Ascending aorta (tissue), 2 donors: ENCODE data around the gene PLCD1. TPM values are rescaled to one million over a fixed set of nuclear protein-coding genes. Genes with fewer than 3 reads are reported as not detected.
A peak's percentile ranks its signal among the peaks of the same experiment; 100 is the strongest.

ENCODE experiments used
- DNase-seq, 2 donors: peaks; one replicate each; pipeline ENCODE4 v3.0.0-alpha.2; 2019; ENCODE audit warnings: low spot score in 2 of 2
- H3K27ac ChIP-seq, 2 donors: fragments of 200-600 bp; sonication (generic); one replicate each; pipeline ENCODE4 v1.5.1; 2016 to 2017; ENCODE audit warnings: mild to moderate bottlenecking in 1 of 2
- H3K27me3 ChIP-seq: fragments of 200-600 bp; sonication (generic); one replicate; pipeline ENCODE4 v1.5.1; 2017
- H3K36me3 ChIP-seq, 2 donors: fragments of 200-600 bp; sonication (generic); one replicate each; pipeline ENCODE4 v1.5.1; 2016
- H3K4me1 ChIP-seq, 2 donors: fragments of 200-600 bp; sonication (generic); one replicate each; pipeline ENCODE4 v1.5.1; 2016 to 2017; ENCODE audit warnings: mild to moderate bottlenecking in 1 of 2
- H3K4me3 ChIP-seq, 2 donors: fragments of 200-600 bp; sonication (generic); one replicate each; pipeline ENCODE4 v1.5.1; 2016 to 2017; ENCODE audit warnings: mild to moderate bottlenecking in 1 of 2
- H3K9me3 ChIP-seq, 2 donors: fragments of 200-600 bp; sonication (generic); one replicate each; pipeline ENCODE4 v1.5.1; 2016
- CTCF ChIP-seq, 3 experiments: fragments of 200-600 bp in 2 of 3; fragments of 450-650 bp in 1 of 3; sonication (generic) in 2 of 3; IDR thresholded peaks; one replicate each; pipeline ENCODE4 v1.5.1; 2016 to 2019; ENCODE audit warnings: antibody characterized with exemption in 3 of 3, mild to moderate bottlenecking in 1 of 3, moderate library complexity in 1 of 3
- intact Hi-C: fragments of 100-400 bp; cut with DNase I; formaldehyde crosslinking; loops from one replicate; pipeline ENCODE4 v1.15.1; 2023
- total RNA-seq: library from RNA; depleted of rRNA; stranded (reverse); fragments of >200 nt; gene quantifications from one replicate; pipeline ENCODE4 v1.1.0, GENCODE V29; 2016

Gene PLCD1
- total RNA-seq, 1 donor from 2014 or later = 167 TPM

GRCh38 chr3:37999836-38000235, 29.6 kb downstream of the PLCD1 start:
- H3K4me3 ChIP-seq = no peak overlapping the region
- peaks cover 0 to 16% of the 10 kb centered on the region in 2 donors for H3K4me1 ChIP-seq
- no peak overlapping the region for H3K27ac ChIP-seq
- H3K27me3 ChIP-seq = no peaks in the 10 kb centered on the region
- DNase-seq = peak in 1 of 2 donors; percentile 2
- no peak for TF ChIP-seq CTCF (IDR thresholded peaks at IDR 0.05)
- intact Hi-C loops = no loop called here
- no peaks in the 10 kb centered on the region for H3K9me3 ChIP-seq
- H3K36me3 ChIP-seq = peaks cover 0 to 5% of the 10 kb centered on the region in 2 donors

- Histone ChIP-seq H3K4me1 (peaks cover 0 to 20% of the 10 kb centered on the region in 2 donors), H3K27ac (peak overlapping the region; percentile 81 to 92), H3K9me3 (no peaks in the 10 kb centered on the region), H3K36me3 (peaks cover 0 to 5% of the 10 kb centered on the region in 2 donors), H3K27me3 (no peaks in the 10 kb centered on the region), H3K4me3 (peak overlapping the region in 1 of 2 donors; percentile 66)
- TF ChIP-seq CTCF (IDR thresholded peaks at IDR 0.05) = no peak
- DNase-seq = no peak
- intact Hi-C loops = no loop called here
Measured at GRCh38 chr3:37997791-37998370, 31.6 kb downstream of the PLCD1 start.

GRCh38 chr3:37997342-37997741, 32.1 kb downstream of the PLCD1 start:
- intact Hi-C loops = no loop called here
- Histone ChIP-seq H3K4me1 (peaks cover 0 to 20% of the 10 kb centered on the region in 2 donors), H3K27me3 (no peaks in the 10 kb centered on the region), H3K9me3 (no peaks in the 10 kb centered on the region), H3K4me3 (no peak overlapping the region), H3K27ac (peak overlapping the region in 1 of 2 donors; percentile 81), H3K36me3 (peaks cover 0 to 5% of the 10 kb centered on the region in 2 donors)
- DNase-seq = no peak
- TF ChIP-seq CTCF (IDR thresholded peaks at IDR 0.05) = no peak

GRCh38 chr3:37996785-37997301, 32.6 kb downstream of the PLCD1 start:
- Histone ChIP-seq H3K9me3 (no peaks in the 10 kb centered on the region), H3K27me3 (no peaks in the 10 kb centered on the region), H3K4me1 (peaks cover 0 to 20% of the 10 kb centered on the region in 2 donors), H3K27ac (peak overlapping the region in 1 of 2 donors; percentile 17), H3K36me3 (peaks cover 0 to 5% of the 10 kb centered on the region in 2 donors), H3K4me3 (no peak overlapping the region)
- peak; percentile 81 to 91 (median 86) for TF ChIP-seq CTCF (IDR thresholded peaks at IDR 0.05)
- peak in 1 of 2 donors; percentile 87 for DNase-seq
- intact Hi-C loops = no loop called here

GRCh38 chr3:37995652-37996641, 33.5 kb downstream of the PLCD1 start:
- no peak overlapping the region for H3K4me3 ChIP-seq
- H3K4me1 ChIP-seq = peaks cover 0 to 20% of the 10 kb centered on the region in 2 donors
- no peaks in the 10 kb centered on the region for H3K9me3 ChIP-seq
- no peaks in the 10 kb centered on the region for H3K27me3 ChIP-seq
- DNase-seq = no peak
- no peaks in the 10 kb centered on the region for H3K36me3 ChIP-seq
- intact Hi-C loops = no loop called here
- no peak overlapping the region for H3K27ac ChIP-seq
- TF ChIP-seq CTCF (IDR thresholded peaks at IDR 0.05) = no peak
